ENCODE results near the gene SPATA24.

- TF ChIP-seq CTCF (IDR thresholded peaks at IDR 0.05; ENCODE audit: borderline replicate concordance, extremely low read depth, low read length, poor library complexity, severe bottlenecking) = no peak
- no peak for TF ChIP-seq EZH2 (IDR thresholded peaks at IDR 0.05; ENCODE audit: borderline replicate concordance, low read depth, low read length, severe bottlenecking)
These were observed 27.8 kb upstream of the SPATA24 start for GRCh38 chr5:139431706-139432105.
